GM13977 (cell line): Measurements from ENCODE around the gene C1QL4.
"Not testable (repeated sequence)": the region's sequence is repeated elsewhere in the genome, so short reads cannot be mapped to it uniquely, and the experiment has no call there.

Experiments
- DNase-seq: peaks from one replicate; pipeline ENCODE4 v3.0.0; 2012; ENCODE audit warnings: low spot score
- in situ Hi-C: fragments of 300-500 bp; cut with MboI; formaldehyde crosslinking; loops from one replicate; pipeline ENCODE4 v1.12.0; 2022; ENCODE audit warnings: low sequenced_read_pairs, low pct_unique_long_range_greater_than_20kb, mixed read lengths, inconsistent platforms; ENCODE audit not compliant: unreplicated experiment
- TF ChIP-seq, protein P1 (sequence below): IDR thresholded peaks from 2 replicates; pipeline ENCODE4 v1.5.1; 2012; ENCODE audit warnings: mild to moderate bottlenecking, control low read depth; ENCODE audit not compliant: insufficient read depth; ENCODE audit errors: extremely low read depth, missing control alignments

C1QL4 gene

DNA sequence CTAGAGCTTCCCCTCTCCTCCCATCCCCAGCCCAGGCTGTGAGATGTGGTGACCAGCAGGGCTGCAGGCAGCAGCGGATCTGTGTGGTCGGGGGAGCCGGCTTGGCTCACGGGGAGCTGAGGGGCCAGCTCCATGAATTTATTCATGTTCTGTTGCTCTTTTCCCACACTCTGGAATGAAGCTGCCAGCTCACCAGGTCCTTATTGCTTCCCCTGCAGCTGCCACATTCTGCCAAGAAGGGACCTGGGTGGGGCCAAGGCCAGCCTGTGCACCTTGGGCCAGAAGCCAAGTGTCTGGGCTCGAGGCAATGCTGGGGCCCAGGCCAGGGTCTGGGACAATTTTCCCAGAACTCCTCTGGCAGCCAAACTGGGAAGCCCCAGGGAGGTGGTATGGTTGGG is 2.5 kb upstream of the C1QL4 start:
- no peak for DNase-seq
- TF ChIP-seq, protein P1, sequence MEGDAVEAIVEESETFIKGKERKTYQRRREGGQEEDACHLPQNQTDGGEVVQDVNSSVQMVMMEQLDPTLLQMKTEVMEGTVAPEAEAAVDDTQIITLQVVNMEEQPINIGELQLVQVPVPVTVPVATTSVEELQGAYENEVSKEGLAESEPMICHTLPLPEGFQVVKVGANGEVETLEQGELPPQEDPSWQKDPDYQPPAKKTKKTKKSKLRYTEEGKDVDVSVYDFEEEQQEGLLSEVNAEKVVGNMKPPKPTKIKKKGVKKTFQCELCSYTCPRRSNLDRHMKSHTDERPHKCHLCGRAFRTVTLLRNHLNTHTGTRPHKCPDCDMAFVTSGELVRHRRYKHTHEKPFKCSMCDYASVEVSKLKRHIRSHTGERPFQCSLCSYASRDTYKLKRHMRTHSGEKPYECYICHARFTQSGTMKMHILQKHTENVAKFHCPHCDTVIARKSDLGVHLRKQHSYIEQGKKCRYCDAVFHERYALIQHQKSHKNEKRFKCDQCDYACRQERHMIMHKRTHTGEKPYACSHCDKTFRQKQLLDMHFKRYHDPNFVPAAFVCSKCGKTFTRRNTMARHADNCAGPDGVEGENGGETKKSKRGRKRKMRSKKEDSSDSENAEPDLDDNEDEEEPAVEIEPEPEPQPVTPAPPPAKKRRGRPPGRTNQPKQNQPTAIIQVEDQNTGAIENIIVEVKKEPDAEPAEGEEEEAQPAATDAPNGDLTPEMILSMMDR, result no peak
- in situ Hi-C loops, result no loop called here

- TF ChIP-seq, protein P1, result no peak
- in situ Hi-C loops, result no loop called here
- DNase-seq, result no peak
Observed at GRCh38 chr12:49338830-49339463, 2.0 kb upstream of the C1QL4 start.

DNA sequence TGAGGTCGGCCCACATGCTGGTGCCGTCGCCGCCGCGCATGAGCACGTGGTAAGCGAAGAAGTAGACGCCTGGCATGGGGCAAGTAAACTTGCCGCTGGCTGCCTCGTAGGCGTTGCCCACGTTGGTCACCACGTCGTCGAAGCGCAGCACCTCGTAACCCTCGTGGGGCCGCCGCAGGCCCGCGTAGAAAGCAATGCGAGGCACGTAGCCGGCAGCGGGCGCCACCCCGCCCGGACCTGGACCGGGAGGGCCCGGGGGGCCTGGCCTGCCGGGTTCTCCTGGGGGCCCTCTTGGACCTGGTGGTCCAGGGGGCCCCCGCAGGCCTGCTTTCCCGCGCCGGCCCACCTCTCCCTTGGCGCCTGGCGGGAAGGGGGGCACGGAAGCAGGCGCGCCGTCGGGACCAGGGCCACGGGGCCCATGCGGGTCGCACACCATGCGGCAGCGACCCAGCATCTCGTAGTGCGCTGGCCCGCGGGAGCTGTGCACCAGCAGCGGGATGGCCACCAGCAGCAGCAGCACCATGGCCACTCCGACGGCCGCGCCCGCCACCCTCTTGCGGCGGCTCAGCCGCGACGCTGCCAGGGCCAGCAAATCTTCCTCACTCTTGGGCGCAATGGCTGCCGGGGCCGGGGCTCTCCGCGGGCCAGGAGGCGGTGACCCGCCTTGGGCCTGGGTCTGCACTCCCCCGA is 888 bp downstream of the C1QL4 start:
- TF ChIP-seq, protein P1, result no peak
- in situ Hi-C loops, result no loop called here
- DNase-seq, result no peak

DNA sequence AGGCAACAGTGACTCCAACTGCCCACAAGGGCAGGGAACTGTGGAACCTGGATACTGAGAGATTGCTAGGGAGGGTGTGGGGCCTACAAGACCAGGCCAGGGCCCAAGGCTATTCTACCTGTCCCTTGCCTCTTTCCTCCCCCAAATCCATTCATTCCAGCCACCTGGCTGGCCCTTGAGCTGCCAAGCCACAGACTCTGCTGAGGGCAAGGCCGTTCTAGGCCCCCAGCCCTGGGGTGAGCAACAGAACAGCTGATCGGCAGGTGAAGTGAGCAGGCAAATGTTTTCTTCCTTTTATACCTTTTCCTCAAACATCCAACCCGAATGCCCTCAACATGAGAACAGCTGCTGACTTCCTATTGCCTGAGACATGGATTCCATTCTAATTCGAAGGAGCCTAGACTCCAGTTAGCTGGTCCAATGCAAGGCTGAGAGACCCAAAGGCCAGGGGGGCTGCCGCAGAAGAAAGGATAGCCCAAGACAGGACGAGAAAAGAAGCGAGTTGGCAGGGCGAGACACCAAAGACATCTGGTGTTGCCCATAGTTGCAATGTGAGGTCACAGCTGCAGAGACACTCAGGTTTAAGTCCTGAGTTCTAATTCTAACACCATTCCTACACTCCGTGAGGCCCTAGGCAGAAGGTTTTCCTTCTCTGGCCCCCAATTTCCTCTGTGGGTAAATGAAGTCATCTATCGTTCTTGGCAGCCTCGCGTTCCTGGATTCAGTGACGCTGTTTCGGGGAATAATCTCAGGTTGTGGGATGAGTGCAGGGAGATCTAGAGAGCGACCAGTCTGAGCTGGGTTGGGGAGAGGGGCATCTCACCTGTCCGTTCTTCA is 1.7 kb downstream of the C1QL4 start:
- TF ChIP-seq, protein P1, result no peak
- in situ Hi-C loops, result no loop called here
- DNase-seq, result no peak

DNA sequence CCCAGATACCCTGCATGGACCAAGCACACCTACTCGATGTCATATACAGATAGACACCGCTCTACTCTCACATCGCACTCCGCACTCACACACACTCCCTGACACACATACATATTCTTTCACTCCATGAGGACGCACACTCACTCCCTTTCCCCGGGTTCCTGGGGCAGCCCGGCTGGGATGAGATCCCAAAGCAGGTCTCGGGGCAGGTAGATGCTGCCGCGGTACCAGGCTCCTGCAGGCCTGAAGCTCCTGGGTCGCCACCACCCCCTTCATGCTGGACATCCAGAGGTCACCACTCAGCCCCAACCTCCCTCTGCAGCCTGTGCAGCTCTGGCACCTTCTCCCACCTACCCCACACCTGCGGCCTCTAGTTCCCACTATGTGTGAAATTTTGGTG is 2.3 kb downstream of the C1QL4 start:
- DNase-seq, result no peak
- in situ Hi-C loops, result no loop called here
- TF ChIP-seq, protein P1, result no peak

GRCh38 chr12:49334226-49334625 is 2.8 kb downstream of the C1QL4 start:
- no peak for DNase-seq
- in situ Hi-C loops, result no loop called here
- TF ChIP-seq, protein P1, result no peak

GRCh38 chr12:49333778-49334177 is 3.2 kb downstream of the C1QL4 start:
- in situ Hi-C loops, DNase-seq: not testable (repeated sequence)
